WTC11 (cell line): Measurements from ENCODE around the gene KARS1. TPM values are rescaled to one million over a fixed set of nuclear protein-coding genes. Genes with fewer than 3 reads are reported as not detected.

Source experiments
- ATAC-seq: fragments of 200-7000 bp; cut with Tn5 transposase; 2 replicates; pipeline ENCODE4 v1.10.0; 2021; ENCODE audit warnings: mild to moderate bottlenecking, moderate library complexity
- CTCF ChIA-PET: fragments of 300-600 bp; sonication (Branson Sonifier 250); formaldehyde crosslinking; loops from one replicate; lab custom pipeline; 2021; ENCODE audit warnings: antibody characterized with exemption; lab: Charles Lee
- POLR2A ChIA-PET: fragments of 350-600 bp; sonication (Branson Sonifier 250); formaldehyde crosslinking; loops from one replicate; lab custom pipeline; 2021; ENCODE audit warnings: antibody characterized with exemption; lab: Charles Lee
- DNase-seq: peaks from one replicate; pipeline ENCODE4 v3.0.0; 2021; ENCODE audit warnings: low spot score
- H3K27ac Mint-ChIP-seq: 2 replicates; pipeline ENCODE4 v1.8.0; 2021; ENCODE audit warnings: mixed read lengths
- H3K27me3 Mint-ChIP-seq: 2 replicates; pipeline ENCODE4 v1.8.0; 2021; ENCODE audit warnings: low read depth, mild to moderate bottlenecking, moderate library complexity, mixed read lengths
- H3K36me3 Mint-ChIP-seq: 2 replicates; pipeline ENCODE4 v1.8.0; 2021; ENCODE audit warnings: mixed read lengths
- H3K4me1 Mint-ChIP-seq: 2 replicates; pipeline ENCODE4 v1.8.0; 2022; ENCODE audit warnings: mixed read lengths
- H3K4me3 Mint-ChIP-seq: 2 replicates; pipeline ENCODE4 v1.8.0; 2021; ENCODE audit warnings: mild to moderate bottlenecking, moderate library complexity, mixed read lengths
- H3K9me3 Mint-ChIP-seq: 2 replicates; pipeline ENCODE4 v1.8.0; 2021; ENCODE audit warnings: mixed read lengths
- ARID4B ChIP-seq: sonication (generic); formaldehyde crosslinking; IDR thresholded peaks from 2 replicates; pipeline ENCODE4 v1.8.0; 2023; ENCODE audit warnings: missing genetic modification reagents, mild to moderate bottlenecking, borderline replicate concordance
- CDX4 ChIP-seq: fragments of 250-450 bp; sonication (Bioruptor Pico); IDR thresholded peaks from 2 replicates; pipeline ENCODE4 v1.9.0; 2021; ENCODE audit warnings: moderate library complexity, mild to moderate bottlenecking, inconsistent platforms, borderline replicate concordance
- CREM ChIP-seq: sonication (generic); formaldehyde crosslinking; IDR thresholded peaks from 2 replicates; pipeline ENCODE4 v1.8.1; 2022; ENCODE audit warnings: mild to moderate bottlenecking, missing genetic modification reagents, moderate library complexity
- FOXJ3 ChIP-seq: sonication (generic); formaldehyde crosslinking; IDR thresholded peaks from 2 replicates; pipeline ENCODE4 v1.9.0; 2021; ENCODE audit warnings: missing genetic modification reagents, mild to moderate bottlenecking, borderline replicate concordance
- NFE2L1 ChIP-seq: sonication (generic); formaldehyde crosslinking; IDR thresholded peaks from 2 replicates; pipeline ENCODE4 v1.8.1; 2023; ENCODE audit warnings: missing genetic modification reagents
- OVOL2 ChIP-seq: fragments of 250-450 bp; sonication (Bioruptor Pico); IDR thresholded peaks from 2 replicates; pipeline ENCODE4 v1.9.0; 2021; ENCODE audit warnings: mild to moderate bottlenecking, borderline replicate concordance
- PRDM15 ChIP-seq: sonication (generic); formaldehyde crosslinking; IDR thresholded peaks from 2 replicates; pipeline ENCODE4 v1.8.0; 2022; ENCODE audit warnings: missing genetic modification reagents
- SMAD3 ChIP-seq: sonication (generic); formaldehyde crosslinking; IDR thresholded peaks from 2 replicates; pipeline ENCODE4 v1.8.0; 2022; ENCODE audit warnings: missing genetic modification reagents, mild to moderate bottlenecking, borderline replicate concordance
- TEAD1 ChIP-seq: sonication (generic); formaldehyde crosslinking; IDR thresholded peaks from 2 replicates; pipeline ENCODE4 v1.8.0; 2022; ENCODE audit warnings: mild to moderate bottlenecking, missing genetic modification reagents
- ZNF138 ChIP-seq: sonication (generic); formaldehyde crosslinking; conservative IDR thresholded peaks from 2 replicates; pipeline ENCODE4 v1.8.1; 2022; ENCODE audit warnings: mild to moderate bottlenecking, moderate library complexity, missing genetic modification reagents
- ZNF416 ChIP-seq: fragments of 250-450 bp; sonication (Bioruptor Pico); IDR thresholded peaks from 2 replicates; pipeline ENCODE4 v1.9.0; 2021; ENCODE audit warnings: mild to moderate bottlenecking, inconsistent platforms
- ZNF671 ChIP-seq: fragments of 250-450 bp; sonication (Bioruptor Pico); IDR thresholded peaks from 2 replicates; pipeline ENCODE4 v1.8.0; 2021; ENCODE audit warnings: mild to moderate bottlenecking
- total RNA-seq: library from RNA; stranded (reverse); gene quantifications from 3 replicates; pipeline ENCODE4 v1.2.3, GENCODE V29; 2021
- TF ChIP-seq, protein P1 (sequence below): sonication (generic); formaldehyde crosslinking; conservative IDR thresholded peaks from 2 replicates; pipeline ENCODE4 v1.8.1; 2023; ENCODE audit warnings: mild to moderate bottlenecking, low read depth, missing genetic modification reagents, moderate library complexity

The KARS1 gene
- total RNA-seq, 1 experiment from 2014 or later: 199 TPM

- POLR2A ChIA-PET: no interaction called here
- no peak for ATAC-seq
- no peak overlapping the region for H3K27ac Mint-ChIP-seq
Measured at GRCh38 chr16:75687361-75687760, 39.9 kb upstream of the KARS1 start.

More at GRCh38 chr16:75687361-75687760, 39.9 kb upstream of the KARS1 start:
- H3K4me1 Mint-ChIP-seq: no peaks in the 10 kb centered on the region
- H3K27me3 Mint-ChIP-seq: peaks cover 10% of the 10 kb centered on the region
- H3K36me3 Mint-ChIP-seq: peaks cover 49% of the 10 kb centered on the region
- H3K9me3 Mint-ChIP-seq: peaks cover 79% of the 10 kb centered on the region
- H3K4me3 Mint-ChIP-seq: no peak overlapping the region
- CTCF ChIA-PET: interaction anchor here (0.6 kb wide), 1 partner anchor 487 kb away, joined by 3 read pairs; no protein-coding TSS in a partner anchor
- TF ChIP-seq ZNF138 (CRISPR knock-in tag): no peak
- no peak for TF ChIP-seq NFE2L1
- no peak for TF ChIP-seq ZNF671 (CRISPR knock-in tag)
- TF ChIP-seq CREM (CRISPR knock-in tag): no peak
- TF ChIP-seq, protein P1, sequence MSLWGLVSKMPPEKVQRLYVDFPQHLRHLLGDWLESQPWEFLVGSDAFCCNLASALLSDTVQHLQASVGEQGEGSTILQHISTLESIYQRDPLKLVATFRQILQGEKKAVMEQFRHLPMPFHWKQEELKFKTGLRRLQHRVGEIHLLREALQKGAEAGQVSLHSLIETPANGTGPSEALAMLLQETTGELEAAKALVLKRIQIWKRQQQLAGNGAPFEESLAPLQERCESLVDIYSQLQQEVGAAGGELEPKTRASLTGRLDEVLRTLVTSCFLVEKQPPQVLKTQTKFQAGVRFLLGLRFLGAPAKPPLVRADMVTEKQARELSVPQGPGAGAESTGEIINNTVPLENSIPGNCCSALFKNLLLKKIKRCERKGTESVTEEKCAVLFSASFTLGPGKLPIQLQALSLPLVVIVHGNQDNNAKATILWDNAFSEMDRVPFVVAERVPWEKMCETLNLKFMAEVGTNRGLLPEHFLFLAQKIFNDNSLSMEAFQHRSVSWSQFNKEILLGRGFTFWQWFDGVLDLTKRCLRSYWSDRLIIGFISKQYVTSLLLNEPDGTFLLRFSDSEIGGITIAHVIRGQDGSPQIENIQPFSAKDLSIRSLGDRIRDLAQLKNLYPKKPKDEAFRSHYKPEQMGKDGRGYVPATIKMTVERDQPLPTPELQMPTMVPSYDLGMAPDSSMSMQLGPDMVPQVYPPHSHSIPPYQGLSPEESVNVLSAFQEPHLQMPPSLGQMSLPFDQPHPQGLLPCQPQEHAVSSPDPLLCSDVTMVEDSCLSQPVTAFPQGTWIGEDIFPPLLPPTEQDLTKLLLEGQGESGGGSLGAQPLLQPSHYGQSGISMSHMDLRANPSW (CRISPR knock-in tag): no peak
- no peak for TF ChIP-seq ARID4B (CRISPR knock-in tag)
- no peak for TF ChIP-seq ZNF416 (CRISPR knock-in tag)
- TF ChIP-seq FOXJ3 (CRISPR knock-in tag): no peak
- no peak for TF ChIP-seq PRDM15
- TF ChIP-seq CDX4 (CRISPR knock-in tag): no peak
- no peak for TF ChIP-seq OVOL2
- no peak for TF ChIP-seq SMAD3
- no peak for TF ChIP-seq TEAD1
- TF ChIP-seq, all 79 proteins: peak for 0
- no peak for DNase-seq
